ENCODE measurements around the gene SLC38A11.

The SLC38A11 gene

GRCh38 chr2:164847291-164847690 is 108.0 kb downstream of the SLC38A11 start:
- no peaks in the 10 kb centered on the region for H3K36me3 ChIP-seq (ENCODE audit: control insufficient read depth in 2 of 2, insufficient read depth in 1 of 2, low read length in 2 of 2)
- no peak overlapping the region for H3K4me3 ChIP-seq (ENCODE audit: low read depth, low read length)
- no peak overlapping the region for H3K27ac ChIP-seq (ENCODE audit: extremely low read depth, low read depth, low read length)
- no peaks in the 10 kb centered on the region for H3K9me3 ChIP-seq (ENCODE audit: control insufficient read depth, insufficient read depth, low read depth, low read length)
- POLR2A ChIA-PET = no interaction called here
- CTCF ChIA-PET = interaction anchor here (0.9 to 1.4 kb wide), 2 partner anchors 10 to 109 kb away, joined by 3 to 5 read pairs; no protein-coding TSS in a partner anchor
- H3K4me1 ChIP-seq (ENCODE audit: control insufficient read depth, insufficient read depth, low read length) = peaks cover 9% of the 10 kb centered on the region
- TF ChIP-seq ZNF707 (tag by site-specific recombination; IDR thresholded peaks at IDR 0.05) = no peak
- TF ChIP-seq ZNF623 (tag by site-specific recombination; IDR thresholded peaks at IDR 0.05) = no peak
- no peak for TF ChIP-seq ZNF776 (tag by site-specific recombination; IDR thresholded peaks at IDR 0.05; ENCODE audit: borderline replicate concordance)
- no peak for TF ChIP-seq ZNF362 (tag by site-specific recombination; IDR thresholded peaks at IDR 0.05)
- no peak for TF ChIP-seq ZNF248 (tag by site-specific recombination; IDR thresholded peaks at IDR 0.05)
- no peak for TF ChIP-seq YY2 (tag by site-specific recombination; IDR thresholded peaks at IDR 0.05)
- no peak for TF ChIP-seq ZNF580 (tag by site-specific recombination; IDR thresholded peaks at IDR 0.05)

- TF ChIP-seq ZNF221 (tag by site-specific recombination; IDR thresholded peaks at IDR 0.05; ENCODE audit: borderline replicate concordance) (no peak), ZNF704 (tag by site-specific recombination; IDR thresholded peaks at IDR 0.05) (no peak), ZNF621 (tag by site-specific recombination; IDR thresholded peaks at IDR 0.05) (no peak), ZSCAN4 (tag by site-specific recombination; IDR thresholded peaks at IDR 0.05) (no peak)
- H3K36me3 ChIP-seq (ENCODE audit: control insufficient read depth in 2 of 2, insufficient read depth in 1 of 2, low read length in 2 of 2) = no peaks in the 10 kb centered on the region
- CTCF ChIA-PET = no interaction called here
- POLR2A ChIA-PET = no interaction called here
- H3K4me3 ChIP-seq (ENCODE audit: low read depth, low read length) = no peak overlapping the region
- no peaks in the 10 kb centered on the region for H3K9me3 ChIP-seq (ENCODE audit: control insufficient read depth, insufficient read depth, low read depth, low read length)
- no peak overlapping the region for H3K27ac ChIP-seq (ENCODE audit: extremely low read depth, low read depth, low read length)
- peaks cover 9% of the 10 kb centered on the region for H3K4me1 ChIP-seq (ENCODE audit: control insufficient read depth, insufficient read depth, low read length)
Observed at GRCh38 chr2:164846276-164846675, 109.0 kb downstream of the SLC38A11 start.
